Gastroesophageal sphincter (tissue), 4 donors: Measurements from ENCODE around the gene BCDIN3D. TPM values are rescaled to one million over a fixed set of nuclear protein-coding genes. Genes with fewer than 3 reads are reported as not detected.

Source experiments
- ATAC-seq: fragments of 150-250 bp; one replicate; pipeline ENCODE4 v1.9.1; 2016; ENCODE audit warnings: mild to moderate bottlenecking, moderate library complexity
- H3K27ac ChIP-seq, 4 donors: fragments of 200-600 bp; sonication (generic) in 3 of 4; 1 replicate in 3 of 4; 2 replicates in 1 of 4; pipeline ENCODE4 v1.5.1; 2016 to 2019
- H3K27me3 ChIP-seq: fragments of 200-600 bp; sonication (generic); one replicate; pipeline ENCODE4 v1.5.1; 2019
- H3K36me3 ChIP-seq, 2 donors: fragments of 200-600 bp; sonication (generic); one replicate each; pipeline ENCODE4 v1.5.1; 2019; ENCODE audit warnings: control low read depth in 1 of 2
- H3K4me1 ChIP-seq, 3 donors: fragments of 200-600 bp; sonication (generic); 1 replicate in 2 of 3; 2 replicates in 1 of 3; pipeline ENCODE4 v1.5.1; 2016 to 2019; ENCODE audit warnings: control low read depth in 2 of 3
- H3K4me3 ChIP-seq, 2 donors: fragments of 200-600 bp; sonication (generic); one replicate each; pipeline ENCODE4 v1.5.1; 2019; ENCODE audit warnings: mild to moderate bottlenecking in 1 of 2, moderate library complexity in 1 of 2
- H3K9me3 ChIP-seq, 3 donors: fragments of 200-600 bp; sonication (generic); one replicate each; pipeline ENCODE4 v1.5.1; 2017 to 2019; ENCODE audit warnings: control low read depth in 2 of 3
- CTCF ChIP-seq, 4 experiments: fragments of 200-600 bp in 2 of 4; fragments of 450-650 bp in 2 of 4; sonication (generic) in 1 of 4; IDR thresholded peaks; one replicate each; pipeline ENCODE4 v1.5.1; 2017 to 2019; ENCODE audit warnings: antibody characterized with exemption in 4 of 4, mild to moderate bottlenecking in 2 of 4, moderate library complexity in 2 of 4
- EP300 ChIP-seq: sonication (generic); formaldehyde crosslinking; IDR thresholded peaks from one replicate; pipeline ENCODE4 v1.6.1; 2017; ENCODE audit warnings: antibody characterized with exemption, mild to moderate bottlenecking
- POLR2A ChIP-seq, 2 donors: fragments of 450-650 bp; IDR thresholded peaks; one replicate each; pipeline ENCODE4 v1.6.1; 2017; ENCODE audit warnings: antibody characterized with exemption in 2 of 2, mild to moderate bottlenecking in 2 of 2, moderate library complexity in 1 of 2
- POLR2AphosphoS5 ChIP-seq: sonication (generic); formaldehyde crosslinking; IDR thresholded peaks from one replicate; pipeline ENCODE4 v1.6.1; 2017; ENCODE audit warnings: antibody characterized with exemption
- WGBS, 2 donors: methylation state at CpG; one replicate each; pipeline ENCODE4 v1.1.5; 2018; ENCODE audit warnings: low coverage in 1 of 2; 5-methylcytosine and 5-hydroxymethylcytosine counted together
- total RNA-seq, 4 donors: library from RNA; depleted of rRNA; stranded (reverse); fragments of >200 nt; gene quantifications; one replicate each; pipeline ENCODE4 v1.1.0, GENCODE V29; 2016

The BCDIN3D gene
- total RNA-seq = 1 to 10 TPM; 2.6 to 4.7 (median 3.4) TPM

- peak in 1 of 4 experiments; percentile 30 for TF ChIP-seq CTCF (IDR thresholded peaks at IDR 0.05)
- peak; percentile 59 to 72 for TF ChIP-seq POLR2A (IDR thresholded peaks at IDR 0.05)
- peak; percentile 84 for TF ChIP-seq POLR2AphosphoS5
- TF ChIP-seq EP300 = no peak
- Histone ChIP-seq H3K4me3 (peak within 1 kb of the TSS; percentile 50 to 69), H3K27ac (peak within 1 kb of the TSS; percentile 60 to 95 (median 90)), H3K9me3 (no peaks in the 10 kb centered on the region), H3K27me3 (peaks cover 10% of the 10 kb centered on the region), H3K4me1 (peaks cover 0 to 27% (median 3%) of the 10 kb centered on the region in 3 donors), H3K36me3 (peaks cover 0 to 6% of the 10 kb centered on the region in 2 donors)
- WGBS, 2 donors = 0% methylated on average over 4 to 18 of the region's 55 CpGs
- peak; percentile 98 for ATAC-seq
Measured at GRCh38 chr12:49842519-49843352, at the start of gene BCDIN3D. BCDIN3D (minus strand) TSS chr12:49843106; CDS start chr12:49843087, 19 bp downstream.

- TF ChIP-seq EP300 (no peak), POLR2A (IDR thresholded peaks at IDR 0.05) (no peak), CTCF (IDR thresholded peaks at IDR 0.05) (no peak), POLR2AphosphoS5 (no peak)
- Histone ChIP-seq H3K36me3 (no peaks in the 10 kb centered on the region), H3K27me3 (peaks cover 34% of the 10 kb centered on the region), H3K9me3 (no peaks in the 10 kb centered on the region), H3K27ac (no peak overlapping the region), H3K4me3 (no peak overlapping the region), H3K4me1 (no peaks in the 10 kb centered on the region)
- 63 to 78% methylated on average over 9 to 10 of the region's 10 CpGs for WGBS, 2 donors
- ATAC-seq = no peak
Measured at GRCh38 chr12:49892084-49892731, 49.3 kb upstream of the BCDIN3D start.

- TF ChIP-seq POLR2A (IDR thresholded peaks at IDR 0.05) (no peak), CTCF (IDR thresholded peaks at IDR 0.05) (no peak)
- no peak for ATAC-seq
- H3K27me3 ChIP-seq = peaks cover 41% of the 10 kb centered on the region
- no peak overlapping the region for H3K4me3 ChIP-seq
- H3K27ac ChIP-seq = no peak overlapping the region
- H3K9me3 ChIP-seq = no peaks in the 10 kb centered on the region
- no peaks in the 10 kb centered on the region for H3K4me1 ChIP-seq
- 40 to 74% methylated on average over 1 to 3 of the region's 6 CpGs for WGBS, 2 donors
- H3K36me3 ChIP-seq = no peaks in the 10 kb centered on the region
Measured at GRCh38 chr12:49891476-49891875, 48.6 kb upstream of the BCDIN3D start.

- H3K36me3 ChIP-seq = no peaks in the 10 kb centered on the region
- TF ChIP-seq CTCF (IDR thresholded peaks at IDR 0.05) (no peak), POLR2A (IDR thresholded peaks at IDR 0.05) (no peak), POLR2AphosphoS5 (no peak), EP300 (no peak)
- no peak overlapping the region for H3K27ac ChIP-seq
- no peaks in the 10 kb centered on the region for H3K4me1 ChIP-seq
- WGBS, 2 donors = 71 to 72% methylated on average over 1 to 2 of the region's 2 CpGs
- no peaks in the 10 kb centered on the region for H3K9me3 ChIP-seq
- ATAC-seq = no peak
- no peak overlapping the region for H3K4me3 ChIP-seq
- H3K27me3 ChIP-seq = peaks cover 45% of the 10 kb centered on the region
Measured at GRCh38 chr12:49891012-49891411, 48.1 kb upstream of the BCDIN3D start.
